ENCODE data around the gene ZCCHC9.

DNA sequence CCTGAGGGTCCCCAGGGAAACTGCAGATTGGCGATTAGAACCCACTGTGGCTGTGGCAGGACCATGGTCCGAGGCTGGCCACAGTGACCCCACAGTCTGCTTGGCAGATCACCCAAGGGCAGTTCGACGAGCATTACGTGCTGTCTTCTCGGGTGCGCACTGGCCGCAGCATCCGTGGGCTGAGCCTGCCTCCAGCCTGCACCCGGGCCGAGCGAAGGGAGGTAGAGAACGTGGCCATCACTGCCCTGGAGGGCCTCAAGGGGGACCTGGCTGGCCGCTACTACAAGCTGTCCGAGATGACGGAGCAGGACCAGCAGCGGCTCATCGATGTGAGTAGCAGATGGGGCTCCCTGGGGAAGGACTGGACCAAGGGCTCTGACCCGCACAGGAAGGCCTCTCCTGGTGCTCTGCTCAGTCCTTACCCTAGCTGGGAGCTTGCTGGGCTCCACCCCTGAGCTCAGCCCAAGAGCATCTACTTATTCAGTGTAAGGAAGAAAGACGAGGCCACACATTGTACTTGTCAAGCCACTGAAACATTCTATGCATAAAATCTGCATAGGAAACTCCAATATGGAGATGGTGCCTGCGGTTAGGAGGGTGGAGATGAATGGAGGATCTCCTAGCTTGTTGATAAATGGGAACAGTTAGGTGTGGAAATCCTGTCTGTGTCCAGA is 46.4 kb upstream of the ZCCHC9 start:
- TF ChIP-seq POLR2A (IDR thresholded peaks at IDR 0.05), result no peak
- no peak for TF ChIP-seq CTCF (IDR thresholded peaks at IDR 0.05)
- no peak for TF ChIP-seq EP300 (IDR thresholded peaks at IDR 0.05)

Data from gastroesophageal sphincter (tissue), 3 donors.